HCT116 (cell line): ENCODE measurements around the gene LHFPL4. TPM values are rescaled to one million over a fixed set of nuclear protein-coding genes. Genes with fewer than 3 reads are reported as not detected.

Experiments
- ATAC-seq: fragments of 200-7000 bp; cut with Tn5 transposase; 2 replicates; pipeline ENCODE4 v1.9.1; 2020; ENCODE audit warnings: mild to moderate bottlenecking, moderate library complexity
- BruUV-seq: library from RNA; stranded (reverse); fragments of 400-500 nt; replicated peaks from 2 replicates; lab custom pipeline; 2021; lab: Mats Ljungman, UMichigan
- CTCF ChIA-PET: fragments of 300-600 bp; sonication (Branson Sonifier 250); formaldehyde crosslinking; loops from one replicate; lab custom pipeline; 2021; ENCODE audit warnings: antibody characterized with exemption; lab: Charles Lee
- POLR2A ChIA-PET: fragments of 300-600, 350-600 bp; sonication (Branson Sonifier 250); formaldehyde crosslinking; loops from one replicate; lab custom pipeline; 2021; ENCODE audit warnings: antibody characterized with exemption; lab: Charles Lee
- RAD21 ChIA-PET, 2 experiments: fragments of 300-600 bp; sonication (Branson Sonifier 250); formaldehyde crosslinking; loops; one replicate each; lab custom pipeline; 2023; ENCODE audit warnings: low total read pairs in 2 of 2; ENCODE audit not compliant: uncharacterized antibody in 2 of 2, unreplicated experiment in 2 of 2, low non-redundant PET in 1 of 2; lab: Charles Lee
- DNase-seq: peaks from one replicate; pipeline ENCODE4 v3.0.0-alpha.2; 2010; ENCODE audit warnings: low read depth, low spot score
- H2AFZ ChIP-seq: fragments of 200-600 bp; shearing (Covaris generic), sonication (generic); 2 replicates; pipeline ENCODE4 v1.6.1; 2017; ENCODE audit warnings: low read depth, mixed run types, mixed read lengths, antibody characterized with exemption, low read length; ENCODE audit not compliant: poor library complexity, severe bottlenecking
- H3K27ac ChIP-seq: 2 replicates; pipeline ENCODE4 v1.5.1; 2012; ENCODE audit warnings: low read depth, low read length
- H3K27me3 ChIP-seq: fragments of 200-600 bp; sonication (generic); 2 replicates; pipeline ENCODE4 v1.6.1; 2016; ENCODE audit warnings: mixed run types, low read length, mixed read lengths; ENCODE audit not compliant: insufficient read depth
- H3K36me3 ChIP-seq, 2 experiments: fragments of 200-500 bp in 1 of 2; fragments of 200-600 bp in 1 of 2; sonication (Bioruptor generic) in 1 of 2; sonication (generic) in 1 of 2; 2 replicates each; pipeline versions ENCODE4 v1.5.1 to v1.6.1; 2014 to 2016; ENCODE audit warnings: low read length in 2 of 2, inconsistent platforms in 1 of 2, mixed read lengths in 1 of 2, mixed run types in 1 of 2; ENCODE audit not compliant: insufficient read depth in 2 of 2, control insufficient read depth in 1 of 2
- H3K4me1 ChIP-seq, 2 experiments: fragments of 200-600 bp in 1 of 2; sonication (generic) in 1 of 2; 2 replicates each; pipeline versions ENCODE4 v1.5.1 to v1.6.1; 2012 to 2017; ENCODE audit warnings: low read length in 2 of 2, inconsistent platforms in 1 of 2, mild to moderate bottlenecking in 1 of 2, mixed read lengths in 1 of 2, mixed run types in 1 of 2, moderate library complexity in 1 of 2; ENCODE audit not compliant: insufficient read depth in 2 of 2, control insufficient read depth in 1 of 2
- H3K4me2 ChIP-seq: fragments of 200-600 bp; sonication (generic); 2 replicates; pipeline ENCODE4 v1.6.1; 2017; ENCODE audit warnings: mixed run types, low read length, mixed read lengths
- H3K4me3 ChIP-seq, 2 experiments: fragments of 200-600 bp in 1 of 2; sonication (generic) in 1 of 2; replicated peaks in 1 of 2; 2 replicates each; pipeline ENCODE4 v1.5.1; 2011 to 2016; ENCODE audit warnings: low read length in 2 of 2, control low read depth in 1 of 2, low read depth in 1 of 2, mild to moderate bottlenecking in 1 of 2, mixed read lengths in 1 of 2, mixed run types in 1 of 2
- H3K79me2 ChIP-seq: fragments of 200-600 bp; sonication (generic); 2 replicates; pipeline ENCODE4 v1.6.1; 2017; ENCODE audit warnings: mild to moderate bottlenecking, mixed run types, low read length, moderate library complexity, mixed read lengths; ENCODE audit not compliant: insufficient read depth
- H3K9ac ChIP-seq: fragments of 200-600 bp; sonication (generic); 2 replicates; pipeline ENCODE4 v1.6.1; 2016; ENCODE audit warnings: low read length, mixed read lengths
- H3K9me2 ChIP-seq: fragments of 200-600 bp; sonication (generic), shearing (Covaris generic); 2 replicates; pipeline ENCODE4 v1.6.1; 2017; ENCODE audit warnings: mixed run types, mild to moderate bottlenecking, moderate library complexity; ENCODE audit not compliant: insufficient read depth
- H3K9me3 ChIP-seq, 2 experiments: fragments of 200-500 bp in 1 of 2; fragments of 200-600 bp in 1 of 2; sonication (Bioruptor generic) in 1 of 2; sonication (generic) in 1 of 2; 2 replicates each; pipeline ENCODE4 v1.6.1; 2014 to 2017; ENCODE audit warnings: low read length in 2 of 2, mixed read lengths in 2 of 2, inconsistent platforms in 1 of 2, low read depth in 1 of 2, mild to moderate bottlenecking in 1 of 2, mixed run types in 1 of 2, moderate library complexity in 1 of 2; ENCODE audit not compliant: control insufficient read depth in 1 of 2, insufficient read depth in 1 of 2
- H4K20me1 ChIP-seq: fragments of 200-600 bp; sonication (generic), shearing (Covaris generic); 2 replicates; pipeline ENCODE4 v1.6.1; 2017; ENCODE audit warnings: mixed run types, mild to moderate bottlenecking, moderate library complexity; ENCODE audit not compliant: insufficient read depth
- CBX3 ChIP-seq: IDR thresholded peaks from 2 replicates; pipeline ENCODE4 v1.6.1; 2012; ENCODE audit warnings: low read depth
- CEBPB ChIP-seq: IDR thresholded peaks from 2 replicates; pipeline ENCODE4 v1.6.1; 2012; ENCODE audit warnings: low read depth
- EZH2 ChIP-seq: fragments of 200-600 bp; sonication (generic); IDR thresholded peaks from 2 replicates; pipeline ENCODE4 v1.6.1; 2017; ENCODE audit warnings: antibody characterized with exemption, mixed run types
- FOSL1 ChIP-seq: IDR thresholded peaks from 2 replicates; pipeline ENCODE4 v1.6.1; 2012; ENCODE audit warnings: low read depth
- JUND ChIP-seq: IDR thresholded peaks from 2 replicates; pipeline ENCODE4 v1.6.1; 2012
- MAX ChIP-seq: IDR thresholded peaks from 2 replicates; pipeline ENCODE4 v1.6.1; 2012
- POLR2A ChIP-seq: IDR thresholded peaks from 2 replicates; pipeline ENCODE4 v1.7.0; 2011; ENCODE audit warnings: borderline replicate concordance; ENCODE audit not compliant: insufficient read depth, insufficient read length; ENCODE audit errors: extremely low read depth
- POLR2AphosphoS5 ChIP-seq: IDR thresholded peaks from 2 replicates; pipeline ENCODE4 v1.6.1; 2011; ENCODE audit warnings: mild to moderate bottlenecking, low read depth, low read length, moderate library complexity
- SIN3A ChIP-seq: IDR thresholded peaks from 2 replicates; pipeline ENCODE4 v1.6.1; 2012; ENCODE audit warnings: low read depth
- SP1 ChIP-seq: IDR thresholded peaks from 2 replicates; pipeline ENCODE4 v1.6.1; 2012; ENCODE audit warnings: low read depth
- TCF7L2 ChIP-seq: IDR thresholded peaks from 2 replicates; pipeline ENCODE4 v1.7.0; 2011; ENCODE audit warnings: borderline replicate concordance, inconsistent platforms; ENCODE audit not compliant: insufficient read depth, insufficient read length; ENCODE audit errors: extremely low read depth
- YY1 ChIP-seq: IDR thresholded peaks from 2 replicates; pipeline ENCODE4 v1.6.1; 2011; ENCODE audit warnings: low read length, low read depth, moderate library complexity, mild to moderate bottlenecking; ENCODE audit not compliant: insufficient replicate concordance; ENCODE audit errors: extremely low read depth
- ZBTB33 ChIP-seq: IDR thresholded peaks from 2 replicates; pipeline ENCODE4 v1.6.1; 2011; ENCODE audit warnings: mild to moderate bottlenecking, low read length, moderate library complexity; ENCODE audit not compliant: insufficient replicate concordance; ENCODE audit errors: extremely low read depth
- ZFX ChIP-seq: fragments of 450-650 bp; IDR thresholded peaks from 2 replicates; pipeline ENCODE4 v1.6.1; 2017
- intact Hi-C: fragments of 100-400 bp; cut with micrococcal nuclease; formaldehyde crosslinking; loops from 2 replicates; pipeline ENCODE4 v1.10.0; 2022
- total RNA-seq: library from RNA; stranded (reverse); gene quantifications from one replicate; pipeline ENCODE4 v1.2.1, GENCODE V29; 2021; ENCODE audit not compliant: unreplicated experiment
- TF ChIP-seq, protein P1 (sequence below), 3 experiments: fragments of 200-600 bp in 1 of 3; sonication (generic) in 1 of 3; IDR thresholded peaks in 2 of 3; conservative IDR thresholded peaks in 1 of 3; 2 replicates each; pipeline ENCODE4 v1.5.1; 2012 to 2017; ENCODE audit warnings: low read depth in 2 of 3, low read length in 2 of 3, antibody characterized with exemption in 1 of 3, borderline replicate concordance in 1 of 3, control low read depth in 1 of 3, mild to moderate bottlenecking in 1 of 3, mixed read lengths in 1 of 3, mixed run types in 1 of 3, moderate library complexity in 1 of 3; ENCODE audit not compliant: insufficient read depth in 1 of 3
- TF ChIP-seq, protein P2 (sequence below): IDR thresholded peaks from 2 replicates; pipeline ENCODE4 v1.6.1; 2012

The LHFPL4 gene
- total RNA-seq, 1 experiment from 2014 or later, result not detected

- no peaks in the 10 kb centered on the region for H4K20me1 ChIP-seq
- BruUV-seq, result no TSS peak
- no peak overlapping the region for H3K9ac ChIP-seq
- no peak overlapping the region for H3K27ac ChIP-seq
- H3K36me3 ChIP-seq, result no peaks in the 10 kb centered on the region
- no peak for TF ChIP-seq POLR2A
- TF ChIP-seq TCF7L2, result no peak
- TF ChIP-seq, protein P1, sequence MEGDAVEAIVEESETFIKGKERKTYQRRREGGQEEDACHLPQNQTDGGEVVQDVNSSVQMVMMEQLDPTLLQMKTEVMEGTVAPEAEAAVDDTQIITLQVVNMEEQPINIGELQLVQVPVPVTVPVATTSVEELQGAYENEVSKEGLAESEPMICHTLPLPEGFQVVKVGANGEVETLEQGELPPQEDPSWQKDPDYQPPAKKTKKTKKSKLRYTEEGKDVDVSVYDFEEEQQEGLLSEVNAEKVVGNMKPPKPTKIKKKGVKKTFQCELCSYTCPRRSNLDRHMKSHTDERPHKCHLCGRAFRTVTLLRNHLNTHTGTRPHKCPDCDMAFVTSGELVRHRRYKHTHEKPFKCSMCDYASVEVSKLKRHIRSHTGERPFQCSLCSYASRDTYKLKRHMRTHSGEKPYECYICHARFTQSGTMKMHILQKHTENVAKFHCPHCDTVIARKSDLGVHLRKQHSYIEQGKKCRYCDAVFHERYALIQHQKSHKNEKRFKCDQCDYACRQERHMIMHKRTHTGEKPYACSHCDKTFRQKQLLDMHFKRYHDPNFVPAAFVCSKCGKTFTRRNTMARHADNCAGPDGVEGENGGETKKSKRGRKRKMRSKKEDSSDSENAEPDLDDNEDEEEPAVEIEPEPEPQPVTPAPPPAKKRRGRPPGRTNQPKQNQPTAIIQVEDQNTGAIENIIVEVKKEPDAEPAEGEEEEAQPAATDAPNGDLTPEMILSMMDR (IDR thresholded peaks at IDR 0.05 in 2 of 3, conservative IDR thresholded peaks at IDR 0.05 in 1 of 3; ENCODE audit: borderline replicate concordance in 1 of 3, insufficient read depth in 1 of 3, low read depth in 2 of 3, low read length in 2 of 3), result no peak
- TF ChIP-seq EZH2, result no peak
- no peak for TF ChIP-seq SP1
- no peak for TF ChIP-seq ZBTB33
- TF ChIP-seq POLR2AphosphoS5, result no peak
- TF ChIP-seq SIN3A, result no peak
- TF ChIP-seq ZFX, result no peak
- no peak for TF ChIP-seq JUND
- no peak for TF ChIP-seq YY1
- no peak for TF ChIP-seq CEBPB
- no peak for TF ChIP-seq MAX
- TF ChIP-seq, protein P2, sequence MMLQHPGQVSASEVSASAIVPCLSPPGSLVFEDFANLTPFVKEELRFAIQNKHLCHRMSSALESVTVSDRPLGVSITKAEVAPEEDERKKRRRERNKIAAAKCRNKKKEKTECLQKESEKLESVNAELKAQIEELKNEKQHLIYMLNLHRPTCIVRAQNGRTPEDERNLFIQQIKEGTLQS, result no peak
- no peak for TF ChIP-seq CBX3
- no peak for TF ChIP-seq FOSL1
- H3K4me2 ChIP-seq, result no peak overlapping the region
- intact Hi-C loops, result no loop called here
- H3K9me2 ChIP-seq, result no peaks in the 10 kb centered on the region
- no peak overlapping the region for H2AFZ ChIP-seq
- H3K79me2 ChIP-seq, result no peaks in the 10 kb centered on the region
- CTCF ChIA-PET, result no interaction called here
- RAD21 ChIA-PET, result no interaction called here
- DNase-seq (no peak), ATAC-seq (no peak; the same call in 1 of the 2 replicates)
- POLR2A ChIA-PET, result no interaction called here
- H3K27me3 ChIP-seq, result peaks cover 19% of the 10 kb centered on the region
- no peak overlapping the region for H3K4me3 ChIP-seq
- H3K4me1 ChIP-seq, result no peaks in the 10 kb centered on the region
- H3K9me3 ChIP-seq, result no peaks in the 10 kb centered on the region
Observed at GRCh38 chr3:9536212-9536611, 17.4 kb downstream of the LHFPL4 start.
